SK-N-SH treated with all-trans-retinoic acid at 6 μM for 48 hours (cell line): ENCODE measurements around the gene DCTN4.

Experiments used
- ARNTL ChIP-seq: fragments of 450-650 bp; formaldehyde crosslinking; IDR thresholded peaks from 2 replicates; pipeline ENCODE4 v1.5.0; 2020; ENCODE audit warnings: low read depth, mild to moderate bottlenecking, moderate library complexity, borderline replicate concordance
- CSDC2 ChIP-seq: fragments of 250-450 bp; sonication (Bioruptor Pico); IDR thresholded peaks from 2 replicates; pipeline ENCODE4 v1.5.0; 2020; ENCODE audit warnings: mild to moderate bottlenecking, moderate library complexity
- ISL1 ChIP-seq: fragments of 250-450 bp; sonication (Bioruptor Pico); IDR thresholded peaks from 2 replicates; pipeline ENCODE4 v2.1.2; 2022; ENCODE audit warnings: mild to moderate bottlenecking, moderate library complexity
- SNAI2 ChIP-seq: fragments of 250-450 bp; sonication (Bioruptor Pico); IDR thresholded peaks from 2 replicates; pipeline ENCODE4 v1.5.0; 2020; ENCODE audit warnings: mild to moderate bottlenecking, moderate library complexity
- TOX ChIP-seq: fragments of 250-450 bp; sonication (Bioruptor Pico); IDR thresholded peaks from 2 replicates; pipeline ENCODE4 v1.8.0; 2021; ENCODE audit warnings: mild to moderate bottlenecking, moderate library complexity, borderline replicate concordance
- ZFP3 ChIP-seq: fragments of 250-450 bp; sonication (Bioruptor Pico); IDR thresholded peaks from 2 replicates; pipeline ENCODE4 v1.5.0; 2020; ENCODE audit warnings: mild to moderate bottlenecking, moderate library complexity
- ZFP30 ChIP-seq: fragments of 450-650 bp; formaldehyde crosslinking; IDR thresholded peaks from 2 replicates; pipeline ENCODE4 v1.5.0; 2022; ENCODE audit warnings: mild to moderate bottlenecking, moderate library complexity
- TF ChIP-seq, protein P1 (sequence below): fragments of 250-450 bp; sonication (Bioruptor Pico); IDR thresholded peaks from 2 replicates; pipeline ENCODE4 v1.5.1; 2020; ENCODE audit warnings: low read depth, mild to moderate bottlenecking, moderate library complexity
- TF ChIP-seq, protein P2 (sequence below): fragments of 250-450 bp; sonication (Bioruptor Pico); IDR thresholded peaks from 2 replicates; pipeline ENCODE4 v1.8.0; 2020; ENCODE audit warnings: mild to moderate bottlenecking, moderate library complexity, borderline replicate concordance

DNA sequence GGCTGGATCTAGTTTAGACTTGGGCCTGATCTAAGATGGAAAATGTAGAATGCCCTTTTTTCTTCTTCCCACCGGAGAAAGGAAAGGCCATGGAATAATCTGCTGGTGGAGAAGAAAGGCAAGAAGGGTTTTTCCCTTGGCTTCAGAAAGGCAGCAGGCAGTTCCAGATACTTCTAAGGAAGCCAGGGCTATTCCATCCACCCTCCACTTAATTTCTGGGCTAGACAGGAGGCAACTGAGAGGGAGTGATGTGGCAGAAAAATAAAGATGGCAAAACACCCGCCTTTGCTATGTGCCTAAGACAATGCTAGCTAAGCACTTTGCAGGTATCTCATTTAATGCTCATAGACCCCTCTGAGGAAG, 87.9 kb downstream of the DCTN4 start:
- TF ChIP-seq ARNTL (CRISPR knock-in tag), result no peak
- no peak for TF ChIP-seq SNAI2
- TF ChIP-seq, protein P1, sequence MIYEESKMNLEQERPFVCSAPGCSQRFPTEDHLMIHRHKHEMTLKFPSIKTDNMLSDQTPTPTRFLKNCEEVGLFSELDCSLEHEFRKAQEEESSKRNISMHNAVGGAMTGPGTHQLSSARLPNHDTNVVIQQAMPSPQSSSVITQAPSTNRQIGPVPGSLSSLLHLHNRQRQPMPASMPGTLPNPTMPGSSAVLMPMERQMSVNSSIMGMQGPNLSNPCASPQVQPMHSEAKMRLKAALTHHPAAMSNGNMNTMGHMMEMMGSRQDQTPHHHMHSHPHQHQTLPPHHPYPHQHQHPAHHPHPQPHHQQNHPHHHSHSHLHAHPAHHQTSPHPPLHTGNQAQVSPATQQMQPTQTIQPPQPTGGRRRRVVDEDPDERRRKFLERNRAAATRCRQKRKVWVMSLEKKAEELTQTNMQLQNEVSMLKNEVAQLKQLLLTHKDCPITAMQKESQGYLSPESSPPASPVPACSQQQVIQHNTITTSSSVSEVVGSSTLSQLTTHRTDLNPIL, result no peak
- TF ChIP-seq, protein P2, sequence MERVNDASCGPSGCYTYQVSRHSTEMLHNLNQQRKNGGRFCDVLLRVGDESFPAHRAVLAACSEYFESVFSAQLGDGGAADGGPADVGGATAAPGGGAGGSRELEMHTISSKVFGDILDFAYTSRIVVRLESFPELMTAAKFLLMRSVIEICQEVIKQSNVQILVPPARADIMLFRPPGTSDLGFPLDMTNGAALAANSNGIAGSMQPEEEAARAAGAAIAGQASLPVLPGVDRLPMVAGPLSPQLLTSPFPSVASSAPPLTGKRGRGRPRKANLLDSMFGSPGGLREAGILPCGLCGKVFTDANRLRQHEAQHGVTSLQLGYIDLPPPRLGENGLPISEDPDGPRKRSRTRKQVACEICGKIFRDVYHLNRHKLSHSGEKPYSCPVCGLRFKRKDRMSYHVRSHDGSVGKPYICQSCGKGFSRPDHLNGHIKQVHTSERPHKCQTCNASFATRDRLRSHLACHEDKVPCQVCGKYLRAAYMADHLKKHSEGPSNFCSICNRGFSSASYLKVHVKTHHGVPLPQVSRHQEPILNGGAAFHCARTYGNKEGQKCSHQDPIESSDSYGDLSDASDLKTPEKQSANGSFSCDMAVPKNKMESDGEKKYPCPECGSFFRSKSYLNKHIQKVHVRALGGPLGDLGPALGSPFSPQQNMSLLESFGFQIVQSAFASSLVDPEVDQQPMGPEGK, result no peak
- no peak for TF ChIP-seq ZFP30 (CRISPR knock-in tag)
- no peak for TF ChIP-seq CSDC2 (CRISPR knock-in tag)
- TF ChIP-seq ISL1, result no peak
- no peak for TF ChIP-seq TOX
- no peak for TF ChIP-seq ZFP3 (CRISPR knock-in tag)
